Osteocyte (in vitro differentiated cells): ENCODE data around the gene CELSR3. TPM values are rescaled to one million over a fixed set of nuclear protein-coding genes. Genes with fewer than 3 reads are reported as not detected.

Source experiments
- DNase-seq: peaks from one replicate; pipeline ENCODE4 v3.0.0; 2021; ENCODE audit warnings: mixed read lengths; ENCODE audit not compliant: unreplicated experiment; ENCODE audit errors: extremely low spot score
- H3K27ac Mint-ChIP-seq: one replicate; pipeline ENCODE4 v1.8.0; 2021; ENCODE audit warnings: mild to moderate bottlenecking, mixed read lengths; ENCODE audit not compliant: unreplicated experiment
- H3K27me3 Mint-ChIP-seq: one replicate; pipeline ENCODE4 v1.8.0; 2021; ENCODE audit warnings: mixed read lengths; ENCODE audit not compliant: unreplicated experiment
- H3K36me3 Mint-ChIP-seq: one replicate; pipeline ENCODE4 v1.8.0; 2021; ENCODE audit warnings: mixed read lengths; ENCODE audit not compliant: unreplicated experiment
- H3K4me1 Mint-ChIP-seq: one replicate; pipeline ENCODE4 v1.8.0; 2021; ENCODE audit warnings: mixed read lengths; ENCODE audit not compliant: unreplicated experiment
- H3K4me3 Mint-ChIP-seq: one replicate; pipeline ENCODE4 v1.8.0; 2021; ENCODE audit warnings: mild to moderate bottlenecking, moderate library complexity, mixed read lengths; ENCODE audit not compliant: unreplicated experiment
- H3K9me3 Mint-ChIP-seq: one replicate; pipeline ENCODE4 v1.8.0; 2021; ENCODE audit warnings: mixed read lengths; ENCODE audit not compliant: unreplicated experiment
- CTCF ChIP-seq: fragments of 200-600 bp; sonication (generic); IDR thresholded peaks from 2 replicates; pipeline ENCODE4 v1.5.0; 2021; ENCODE audit warnings: antibody characterized with exemption, mild to moderate bottlenecking, moderate library complexity
- total RNA-seq: library from RNA; stranded (reverse); gene quantifications from 2 replicates; pipeline ENCODE4 v1.2.1, GENCODE V29; 2021

The CELSR3 gene
- total RNA-seq, 1 donor from 2014 or later = 7.1 TPM

DNA sequence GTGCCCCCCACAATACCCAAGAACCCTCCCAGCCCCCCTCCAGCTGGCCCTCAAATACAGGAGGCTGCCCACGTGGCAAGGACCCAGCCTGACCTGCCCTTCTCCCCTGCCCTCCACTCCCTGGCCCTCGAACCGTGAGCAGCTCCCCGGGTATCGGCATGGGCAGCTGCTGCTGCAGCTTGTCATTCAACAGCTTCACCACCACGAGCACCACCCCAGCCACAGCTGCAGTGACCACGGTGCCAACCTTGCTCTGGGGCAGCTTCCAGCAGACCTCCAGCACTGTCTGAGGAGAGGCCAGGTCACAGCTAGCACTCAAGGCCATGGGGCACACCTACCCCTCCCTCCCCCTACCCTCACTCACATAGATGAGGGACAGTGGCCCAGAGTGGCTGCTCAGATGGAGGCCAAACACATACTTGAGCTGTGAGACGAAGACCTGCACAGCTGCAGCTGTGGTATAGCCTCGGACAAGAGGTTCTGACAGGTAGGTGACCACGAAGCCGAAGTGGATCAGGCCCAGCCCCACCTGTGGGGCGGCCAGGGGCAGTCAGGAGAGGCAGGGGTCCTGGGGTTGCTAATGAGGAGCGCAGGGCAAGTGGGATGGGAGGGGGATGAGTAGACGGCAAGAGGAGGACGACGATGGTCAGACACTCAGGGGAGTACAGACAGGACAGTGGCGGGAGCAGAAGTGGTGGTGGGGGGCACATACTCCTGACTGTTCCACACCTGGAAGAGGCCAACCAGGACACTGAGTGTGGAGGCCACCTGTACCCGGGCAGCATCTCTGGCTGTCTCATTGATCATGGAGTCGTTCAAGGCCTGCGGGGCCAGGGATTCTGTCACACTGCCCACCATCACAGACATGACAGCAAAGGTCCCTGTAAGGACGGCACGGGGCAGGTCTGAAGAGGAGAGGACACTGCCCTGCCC lies 30.9 kb downstream of the CELSR3 start:
- Mint-ChIP-seq H3K27me3 (no peaks in the 10 kb centered on the region), H3K4me1 (peaks cover 27% of the 10 kb centered on the region), H3K4me3 (no peak overlapping the region), H3K27ac (peak overlapping the region; percentile 31), H3K36me3 (peaks cover 31% of the 10 kb centered on the region), H3K9me3 (no peaks in the 10 kb centered on the region)
- no peak for TF ChIP-seq CTCF
- no peak for DNase-seq

GRCh38 chr3:48630833-48631232 lies 31.9 kb downstream of the CELSR3 start:
- no peak for DNase-seq
- Mint-ChIP-seq H3K4me3 (no peak overlapping the region), H3K9me3 (no peaks in the 10 kb centered on the region), H3K4me1 (peaks cover 18% of the 10 kb centered on the region), H3K27ac (no peak overlapping the region), H3K36me3 (peaks cover 39% of the 10 kb centered on the region), H3K27me3 (no peaks in the 10 kb centered on the region)
- TF ChIP-seq CTCF = no peak

DNA sequence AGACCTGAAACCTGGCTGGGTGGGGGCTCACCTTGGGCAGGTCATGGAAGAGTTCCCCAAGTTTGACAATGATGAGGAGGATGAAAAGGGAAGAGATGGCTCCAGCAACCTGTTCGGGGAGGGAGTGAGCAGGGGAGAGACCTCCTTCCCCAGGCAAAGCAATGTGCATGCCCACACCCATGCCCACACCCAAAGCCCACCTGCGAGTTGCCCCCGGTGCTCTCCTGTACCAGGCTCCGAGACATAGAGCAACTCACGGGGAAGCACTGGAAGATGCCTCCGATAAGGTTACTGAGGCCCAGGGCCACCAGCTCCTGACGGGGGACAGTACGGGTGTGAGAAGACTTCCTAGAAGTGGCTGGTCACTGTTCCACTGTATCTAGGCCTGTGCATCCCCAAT lies 32.3 kb downstream of the CELSR3 start:
- H3K36me3 Mint-ChIP-seq = peaks cover 43% of the 10 kb centered on the region
- no peaks in the 10 kb centered on the region for H3K27me3 Mint-ChIP-seq
- DNase-seq = no peak
- H3K27ac Mint-ChIP-seq = no peak overlapping the region
- peaks cover 15% of the 10 kb centered on the region for H3K4me1 Mint-ChIP-seq
- H3K9me3 Mint-ChIP-seq = no peaks in the 10 kb centered on the region
- TF ChIP-seq CTCF = no peak
- no peak overlapping the region for H3K4me3 Mint-ChIP-seq

- peaks cover 46% of the 10 kb centered on the region for H3K36me3 Mint-ChIP-seq
- peaks cover 15% of the 10 kb centered on the region for H3K4me1 Mint-ChIP-seq
- no peak overlapping the region for H3K27ac Mint-ChIP-seq
- no peak for DNase-seq
- TF ChIP-seq CTCF = no peak
- no peaks in the 10 kb centered on the region for H3K27me3 Mint-ChIP-seq
- H3K9me3 Mint-ChIP-seq = no peaks in the 10 kb centered on the region
- no peak overlapping the region for H3K4me3 Mint-ChIP-seq
Measured at GRCh38 chr3:48629894-48630293, 32.8 kb downstream of the CELSR3 start.

DNA sequence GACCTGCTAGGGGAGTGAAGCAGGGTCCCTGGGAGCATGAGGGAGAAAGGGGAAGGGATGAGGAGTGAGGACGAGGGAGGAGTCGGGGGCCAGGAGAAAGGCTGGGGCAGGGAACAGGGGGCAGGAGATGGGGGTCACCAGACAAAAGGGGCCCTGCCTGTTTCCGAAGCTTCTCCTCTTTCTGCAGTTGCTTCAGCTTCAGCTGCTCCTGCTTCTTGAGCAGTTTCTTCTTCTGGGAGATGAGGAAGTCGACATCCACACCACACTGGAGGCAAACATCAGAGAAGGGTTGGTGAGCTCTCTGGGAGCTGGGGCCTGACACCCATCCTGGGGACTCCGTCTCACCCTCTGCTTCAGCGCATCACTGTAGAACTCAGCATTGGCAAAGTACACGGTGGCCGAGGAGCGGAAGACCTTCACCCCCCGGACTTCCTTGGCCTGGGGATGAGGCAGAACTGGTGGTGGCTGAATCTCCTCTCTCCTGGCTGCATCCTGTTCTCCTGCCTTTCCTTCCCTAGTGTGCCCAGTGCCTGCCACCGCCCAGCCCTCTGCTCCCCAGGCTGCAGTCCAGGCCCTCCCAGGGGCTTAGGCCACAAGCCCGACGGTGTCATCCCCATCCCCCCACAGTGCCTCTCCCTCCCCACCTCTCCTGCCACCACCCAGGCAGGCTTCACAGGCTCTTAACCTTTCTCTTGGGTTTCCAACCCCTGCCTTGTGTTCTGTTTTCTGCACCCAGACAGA lies 34.2 kb downstream of the CELSR3 start:
- no peak for DNase-seq
- TF ChIP-seq CTCF = no peak
- Mint-ChIP-seq H3K4me3 (no peak overlapping the region), H3K9me3 (no peaks in the 10 kb centered on the region), H3K27ac (no peak overlapping the region), H3K36me3 (peaks cover 52% of the 10 kb centered on the region), H3K4me1 (peaks cover 3% of the 10 kb centered on the region), H3K27me3 (no peaks in the 10 kb centered on the region)
